Fibroblast of peridontal ligament (primary cell): ENCODE data around the gene RAPH1.
A peak's percentile ranks its signal among the peaks of the same experiment; 100 is the strongest.
"Not testable (repeated sequence)": the region's sequence is repeated elsewhere in the genome, so short reads cannot be mapped to it uniquely, and the experiment has no call there.

Source experiments
- DNase-seq: peaks from one replicate; pipeline ENCODE4 v3.0.0-alpha.2; 2010; ENCODE audit errors: extremely low read depth

RAPH1 gene

DNA sequence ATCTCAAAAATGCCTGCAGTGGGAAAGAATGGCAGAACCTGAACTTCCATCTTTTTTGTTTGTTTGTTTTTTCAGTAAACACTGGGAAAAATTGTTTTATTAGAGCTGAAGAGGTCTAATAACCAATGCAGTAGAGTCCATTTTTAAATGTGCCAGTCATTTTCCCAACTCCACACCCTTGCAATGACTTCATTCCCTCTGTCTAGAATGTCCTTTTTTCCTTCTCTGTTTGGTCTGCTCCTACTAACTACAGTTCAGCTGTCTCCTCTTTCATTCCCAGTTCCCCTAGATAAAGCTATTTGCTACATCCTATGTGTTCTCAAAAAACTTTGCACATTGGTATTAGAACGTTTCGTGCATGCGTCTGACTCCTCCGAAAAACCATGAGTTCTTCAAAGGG, 9.3 kb upstream of the RAPH1 start:
- DNase-seq: no peak

DNA sequence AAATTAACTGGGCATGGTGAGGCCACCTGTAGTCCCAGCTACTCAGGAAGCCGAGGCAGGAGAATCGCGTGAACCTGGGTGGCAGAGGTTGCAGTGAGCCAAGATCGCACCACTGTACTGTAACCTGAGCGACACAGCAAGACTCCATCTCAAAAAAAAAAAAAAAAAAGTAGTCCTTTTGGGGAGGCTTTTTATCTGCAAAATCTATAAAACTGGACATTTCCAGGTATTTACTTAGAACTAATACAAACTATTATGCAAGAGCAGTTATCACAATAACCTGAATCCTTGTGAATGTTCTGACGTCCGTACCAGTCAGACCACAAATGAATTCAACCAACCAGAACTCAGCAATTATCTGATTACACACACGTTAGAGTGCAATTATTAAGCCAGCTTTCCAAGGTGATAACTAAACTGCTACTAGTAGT, 8.8 kb upstream of the RAPH1 start:
- DNase-seq: no peak

DNA sequence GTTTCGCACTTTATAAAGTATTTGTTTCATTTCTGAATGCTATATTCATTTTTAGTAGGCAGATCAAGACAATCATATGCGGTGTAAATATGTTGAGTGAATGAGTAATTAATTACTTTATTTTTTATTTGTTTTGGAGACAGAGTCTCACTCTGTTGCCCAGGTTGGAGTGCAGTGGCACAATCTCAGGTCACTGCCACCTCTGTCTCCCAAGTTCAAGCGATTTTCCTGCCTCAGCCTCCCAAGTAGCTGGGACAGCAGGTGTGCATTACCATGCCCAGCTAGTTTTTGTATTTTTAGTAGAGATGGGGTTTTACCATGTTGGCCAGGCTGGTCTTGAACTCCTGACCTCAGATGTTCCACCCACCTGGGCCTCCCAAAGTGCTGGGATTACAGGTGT, 5.5 kb upstream of the RAPH1 start:
- DNase-seq: not testable (repeated sequence)

DNA sequence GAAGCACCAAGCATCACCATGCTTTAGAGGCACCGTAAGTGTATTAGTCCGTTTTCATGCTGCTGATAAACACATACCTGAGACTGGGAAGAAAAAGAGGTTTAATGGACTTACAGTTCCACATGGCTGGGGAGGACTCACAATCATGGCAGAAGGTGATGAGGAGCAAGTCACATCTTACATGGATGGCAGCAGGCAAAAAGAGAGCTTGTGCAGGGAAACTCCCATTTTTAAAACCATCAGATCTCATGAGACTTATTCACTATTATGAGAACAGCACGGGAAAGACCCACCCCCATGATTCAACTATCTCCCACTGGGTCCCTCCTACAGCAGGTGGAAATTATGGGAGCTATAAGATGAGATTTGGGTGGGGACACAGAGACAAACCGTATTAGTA, 3.1 kb upstream of the RAPH1 start:
- not testable (repeated sequence) for DNase-seq

DNA sequence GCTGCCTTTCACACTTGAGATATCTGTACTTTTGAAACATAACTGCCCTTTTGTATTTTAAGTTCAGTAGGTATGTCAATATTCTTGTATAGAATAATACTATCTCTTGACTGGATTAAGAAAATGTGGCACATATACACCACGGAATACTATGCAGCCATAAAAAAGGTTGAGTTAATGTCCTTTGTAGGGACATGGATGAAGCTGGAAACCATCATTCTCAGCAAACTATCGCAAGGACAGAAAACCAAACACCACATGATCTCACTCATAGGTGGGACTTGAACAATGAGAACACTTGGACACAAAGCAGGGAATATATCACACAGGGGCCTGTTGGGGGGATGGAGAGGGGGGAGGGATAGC, 1.5 kb upstream of the RAPH1 start:
- DNase-seq: not testable (repeated sequence)

DNA sequence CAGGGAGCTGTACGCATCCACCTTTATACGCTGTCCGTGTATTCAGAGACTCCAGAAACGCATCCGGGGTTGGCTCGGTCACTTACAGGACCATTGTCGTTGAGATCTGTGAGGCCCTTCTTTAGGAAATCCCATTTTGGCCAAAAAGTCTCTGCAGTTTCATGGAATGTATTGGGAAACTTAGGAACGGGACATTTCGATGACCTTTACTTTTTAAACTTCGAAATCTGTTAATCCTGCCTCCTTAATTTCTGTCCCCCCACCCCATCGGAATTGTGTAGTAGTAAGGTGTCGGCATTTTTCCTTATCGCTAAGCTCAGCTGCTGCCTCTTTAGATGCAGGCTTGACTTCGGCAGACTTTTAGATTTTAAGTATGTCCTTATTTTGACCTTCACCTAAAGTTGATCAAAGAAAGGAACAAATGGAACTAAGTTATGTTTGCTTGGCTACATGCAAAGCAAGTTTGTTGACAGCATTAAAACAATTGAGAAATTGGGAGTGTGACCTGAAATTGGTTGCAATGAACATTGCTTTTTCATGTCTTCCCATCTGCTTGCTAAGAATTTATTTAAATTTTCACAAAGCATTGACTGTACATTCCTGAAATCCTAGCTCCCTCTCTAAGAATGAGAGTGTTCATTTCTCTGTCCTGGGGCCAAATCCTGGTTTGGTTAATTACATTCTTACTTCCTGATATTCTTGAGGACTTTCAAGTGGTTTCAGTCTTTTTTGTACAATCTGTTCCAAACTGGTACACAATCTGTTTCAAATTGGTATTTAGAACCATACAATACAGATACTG, 884 bp upstream of the RAPH1 start:
- peak; percentile 76 for DNase-seq

DNA sequence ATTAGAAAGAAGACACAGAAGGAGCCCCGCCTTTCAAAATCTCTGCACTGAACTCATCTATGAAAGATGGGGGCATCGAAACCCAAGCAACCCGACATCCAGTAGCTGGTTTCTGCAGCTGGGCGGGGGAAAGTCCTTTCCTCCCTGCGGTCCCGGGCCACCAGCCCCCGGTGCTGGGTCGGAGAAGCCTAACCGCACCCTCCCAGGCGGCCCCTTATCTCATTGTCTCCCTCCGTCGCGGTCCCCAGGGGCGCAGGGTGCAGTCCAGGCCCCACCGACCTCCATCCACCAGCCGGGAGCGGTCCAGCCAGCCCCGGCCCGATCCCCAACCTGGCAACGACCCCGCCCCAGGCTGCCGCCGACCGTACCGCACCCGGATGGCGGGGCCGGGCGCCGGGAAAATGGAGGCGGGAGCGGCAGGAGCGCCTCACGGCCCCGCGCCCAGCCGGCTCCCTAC, 452 bp downstream of the RAPH1 start:
- peak; percentile 30 for DNase-seq

DNA sequence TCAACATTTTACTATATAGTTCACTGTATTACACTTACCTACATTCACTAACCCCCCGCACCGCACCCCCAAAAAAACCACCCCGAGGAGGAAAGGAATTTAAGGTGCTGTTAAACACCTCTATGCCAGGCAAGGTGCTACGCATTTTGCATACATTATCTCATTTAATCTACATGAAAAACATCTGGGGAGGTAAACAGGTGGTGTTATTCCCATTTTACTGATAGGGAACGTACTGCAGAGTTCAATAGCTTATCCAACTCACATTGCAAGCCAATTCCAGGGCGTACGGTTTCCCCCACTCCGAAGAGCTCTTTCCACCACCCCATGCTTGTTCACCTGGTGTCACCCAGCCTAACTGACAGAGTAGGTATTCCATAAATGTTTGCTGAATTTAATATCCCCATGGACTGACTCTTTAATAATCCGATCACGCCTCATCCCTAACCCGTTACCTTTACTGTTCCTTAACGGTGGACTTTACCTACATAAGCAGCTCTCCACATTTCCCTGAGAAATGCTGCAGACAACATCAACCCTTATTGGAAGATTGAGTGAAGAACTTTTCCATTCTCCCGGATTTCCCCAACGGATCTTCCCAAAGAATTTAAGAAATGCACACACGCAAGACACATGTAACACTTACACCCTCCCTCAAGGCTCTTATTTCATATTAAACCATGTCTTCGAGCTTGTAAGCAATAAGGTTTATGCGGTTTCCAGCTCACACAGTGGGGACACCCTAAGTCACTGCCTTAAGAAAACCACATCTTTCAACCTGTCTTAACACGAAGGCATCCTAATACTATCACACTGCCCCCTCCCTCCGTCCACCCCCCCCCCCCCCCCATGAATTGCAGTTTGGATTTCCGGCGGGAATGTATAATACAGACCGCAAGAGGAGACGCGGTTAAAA, 1.2 kb downstream of the RAPH1 start:
- peak; percentile 89 for DNase-seq

DNA sequence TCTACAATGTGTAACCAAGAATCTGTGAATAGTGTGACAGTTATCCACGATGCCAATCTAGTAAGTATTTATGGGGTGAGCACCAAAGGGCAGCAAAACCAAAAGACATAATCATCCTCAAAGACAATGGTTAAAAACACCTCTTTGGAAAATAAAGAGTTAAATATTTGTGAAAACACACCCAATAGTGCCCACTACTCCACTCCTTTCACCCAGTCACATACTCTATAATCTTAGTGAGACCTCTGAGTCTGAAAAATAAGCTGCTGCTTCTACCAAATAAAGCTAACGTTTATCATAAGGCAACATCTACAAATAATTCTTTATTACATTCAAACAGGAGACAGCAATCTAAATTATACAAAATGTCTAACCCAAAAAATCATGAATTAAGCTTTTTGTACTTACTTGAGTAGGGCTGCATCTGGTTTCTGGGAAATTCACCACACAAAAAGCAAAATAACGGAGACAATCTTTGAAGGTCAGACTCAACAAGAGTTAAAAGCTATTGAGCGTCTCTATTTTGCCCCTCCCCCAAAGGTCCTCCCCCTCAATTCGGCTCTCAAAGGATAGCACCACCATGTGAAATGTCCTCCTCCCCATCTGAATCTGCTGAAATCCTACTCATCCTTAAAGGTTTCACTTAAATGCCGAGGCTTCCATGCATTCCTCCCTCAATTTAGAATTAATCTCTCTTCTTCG, 2.0 kb downstream of the RAPH1 start:
- DNase-seq: peak; percentile 68

DNA sequence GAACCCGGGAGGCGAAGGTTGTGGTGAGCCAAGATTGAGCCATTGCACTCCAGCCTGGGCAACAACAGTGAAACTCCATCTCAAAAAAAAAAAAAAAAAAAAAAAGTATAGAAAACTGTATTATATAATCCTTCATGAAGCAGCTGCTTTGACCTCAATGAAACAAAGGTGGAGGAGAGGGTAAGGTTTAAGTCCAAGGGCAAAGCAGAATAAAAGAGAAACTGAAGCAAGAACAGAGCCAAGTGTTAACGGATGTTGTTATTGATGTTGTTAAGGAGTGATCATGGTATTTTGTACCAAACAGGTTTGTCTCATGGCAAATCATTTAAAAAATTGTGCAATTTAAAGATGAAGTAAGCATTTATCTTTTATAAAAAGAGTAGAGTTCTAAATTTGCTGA, 7.4 kb downstream of the RAPH1 start:
- DNase-seq: peak; percentile 8

DNA sequence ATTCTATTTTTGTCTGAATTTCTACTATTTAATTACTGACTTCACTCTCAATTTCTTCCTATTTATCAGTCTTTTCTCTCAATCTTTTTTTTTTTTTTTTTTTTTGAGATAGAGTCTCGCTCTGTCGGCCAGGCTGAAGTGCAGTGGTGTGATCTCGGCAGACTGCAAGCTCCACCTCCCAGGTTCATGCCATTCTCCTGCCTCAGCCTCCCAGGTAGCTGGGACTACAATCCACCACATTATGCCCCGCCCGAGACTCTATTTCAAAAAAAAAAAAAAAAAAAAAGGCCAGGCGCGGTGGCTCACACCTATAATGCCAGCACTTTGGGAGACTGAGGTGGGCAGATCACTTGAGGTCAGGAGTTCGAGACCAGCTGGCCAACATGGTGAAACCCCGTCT, 21.8 kb downstream of the RAPH1 start:
- not testable (repeated sequence) for DNase-seq

DNA sequence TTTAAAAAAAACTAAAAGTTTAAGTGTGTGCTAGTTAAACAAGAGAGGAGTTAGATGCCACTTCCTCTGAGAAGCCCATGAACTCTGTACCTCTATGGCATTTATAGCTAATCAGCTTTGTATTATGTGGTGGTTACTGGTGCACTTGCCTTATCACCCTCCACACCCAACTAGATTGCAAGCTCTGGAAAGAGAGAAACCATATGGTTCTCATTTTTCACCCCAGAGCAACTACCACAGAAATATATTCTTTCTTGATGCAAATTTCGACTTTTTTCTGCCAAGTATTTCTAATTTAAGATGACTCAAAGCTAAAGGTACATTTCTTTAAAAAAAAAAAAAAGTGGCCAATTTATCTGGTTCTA, 24.2 kb downstream of the RAPH1 start:
- DNase-seq: peak; percentile 72

DNA sequence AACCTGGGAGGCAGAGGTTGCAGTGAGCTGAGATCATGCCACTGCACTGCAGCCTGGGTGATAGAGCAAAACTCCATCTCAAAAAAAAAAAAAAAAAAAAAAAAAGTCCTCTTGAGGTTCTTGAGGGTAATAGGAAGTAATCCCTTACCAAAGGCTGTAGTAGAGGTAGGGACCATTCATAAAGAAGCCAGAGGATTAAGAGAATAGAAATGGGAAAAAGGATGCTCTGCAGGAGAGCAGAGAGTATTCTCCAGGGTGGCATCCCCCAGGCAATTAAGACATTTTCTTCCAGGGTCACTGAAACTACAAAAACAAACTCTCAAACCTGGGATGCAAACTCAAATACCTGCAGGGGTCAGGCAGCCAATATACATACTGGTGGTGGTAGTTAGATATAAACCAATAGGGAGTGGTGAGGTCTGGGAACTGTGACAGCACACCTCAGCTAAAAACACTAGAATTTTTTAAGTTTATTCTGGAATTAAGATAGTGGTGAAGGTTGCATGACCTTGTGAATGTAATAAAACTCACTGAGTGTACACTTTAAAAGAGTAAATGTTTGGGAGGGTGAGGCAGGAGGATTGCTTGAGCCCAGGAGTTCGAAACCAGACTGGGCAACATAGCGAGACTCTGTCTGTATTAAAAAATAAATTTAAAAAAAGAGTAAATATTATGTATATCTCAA, 24.7 kb downstream of the RAPH1 start:
- no peak for DNase-seq

DNA sequence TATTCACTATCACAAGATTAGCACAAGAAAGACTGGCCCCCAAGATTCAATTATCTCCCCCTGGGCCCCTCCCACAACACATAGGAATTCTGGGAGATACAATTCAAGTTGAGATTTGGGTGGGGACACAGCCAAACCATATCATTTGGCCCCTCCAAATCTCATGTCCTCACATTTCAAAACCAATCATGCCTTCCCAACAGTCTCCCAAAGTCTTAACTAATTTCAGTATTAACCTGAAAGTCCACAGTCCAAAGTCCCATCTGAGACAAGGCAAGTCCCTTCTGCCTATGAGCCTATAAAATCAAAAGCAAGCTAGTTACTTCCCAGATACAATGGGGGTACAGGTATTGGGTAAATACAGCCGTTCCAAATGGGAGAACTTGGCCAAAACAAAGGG, 31.6 kb downstream of the RAPH1 start:
- DNase-seq: not testable (repeated sequence)

DNA sequence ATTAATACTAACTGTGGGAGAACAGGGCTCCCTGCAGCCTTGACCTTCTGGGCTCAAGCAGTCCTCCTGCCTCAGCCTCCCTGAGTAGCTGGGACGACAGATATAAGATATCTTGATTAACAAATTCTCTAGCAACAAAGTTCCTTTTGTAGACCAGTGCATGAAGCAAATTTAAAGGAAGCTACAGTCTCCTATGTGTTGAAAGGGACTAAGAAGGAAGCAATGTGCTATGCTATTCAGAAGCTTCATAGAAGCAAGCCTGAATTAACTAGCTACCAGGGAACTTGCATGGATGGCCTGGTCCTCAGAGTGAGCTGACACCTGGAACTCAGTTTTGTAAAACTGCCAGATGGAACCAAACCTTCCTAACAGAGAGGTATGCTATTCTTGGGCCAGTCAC, 33.2 kb downstream of the RAPH1 start:
- DNase-seq: no peak

DNA sequence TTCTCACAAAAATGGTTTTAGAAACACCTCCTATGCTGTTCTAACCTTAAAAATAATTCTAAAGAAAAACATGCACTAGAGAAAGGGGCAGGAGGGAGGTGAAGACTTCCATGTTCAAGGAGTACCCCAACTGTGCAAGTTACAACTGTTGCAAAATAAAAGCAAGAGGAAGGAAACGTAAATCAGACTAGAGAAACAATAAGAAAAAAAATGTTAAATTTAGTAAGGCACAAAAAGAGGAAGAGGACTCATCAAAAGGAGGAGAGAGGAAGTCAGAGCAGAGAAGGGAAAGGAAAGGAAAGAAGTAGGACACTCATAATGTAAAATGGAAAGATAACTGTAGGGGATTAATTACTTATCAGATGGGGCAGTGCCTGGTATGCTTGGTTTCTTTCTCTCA, 34.1 kb downstream of the RAPH1 start:
- no peak for DNase-seq

DNA sequence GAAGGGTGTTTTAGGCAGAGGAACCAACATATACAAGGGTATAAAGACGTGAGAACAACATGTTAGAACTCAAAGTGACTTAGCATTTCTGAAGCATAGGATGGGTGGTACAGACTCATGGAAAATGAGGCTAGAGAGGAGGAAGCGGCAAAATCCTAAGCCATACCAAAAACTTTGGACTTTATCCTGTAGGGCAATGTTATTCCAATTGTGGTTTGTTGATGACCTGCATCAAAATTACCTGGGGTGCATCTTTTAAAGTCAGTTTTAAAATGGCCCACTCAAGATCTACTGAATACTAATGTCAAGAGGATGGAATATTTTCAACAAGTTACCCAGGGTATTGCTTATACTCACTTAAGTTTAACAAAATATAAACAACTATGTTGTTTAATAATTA, 34.8 kb downstream of the RAPH1 start:
- no peak for DNase-seq

DNA sequence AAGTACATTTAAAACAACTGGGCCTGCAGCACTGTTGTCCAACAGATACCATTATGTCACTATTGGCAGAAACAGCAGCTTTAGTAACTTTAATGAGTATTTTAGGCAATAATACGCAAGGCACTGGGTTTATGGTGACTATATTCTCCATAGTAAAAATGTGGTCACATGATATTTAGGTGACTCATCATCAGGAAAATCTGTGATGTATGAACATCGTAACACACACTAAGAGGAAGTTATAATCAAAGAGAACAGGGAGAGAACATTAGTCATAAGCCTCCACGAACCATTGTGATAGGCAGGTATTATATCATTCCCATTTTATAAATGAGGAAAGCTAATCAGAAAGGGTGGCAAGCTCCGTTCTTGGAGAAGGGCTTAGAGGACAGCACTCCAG, 36.9 kb downstream of the RAPH1 start:
- DNase-seq: peak; percentile 77

DNA sequence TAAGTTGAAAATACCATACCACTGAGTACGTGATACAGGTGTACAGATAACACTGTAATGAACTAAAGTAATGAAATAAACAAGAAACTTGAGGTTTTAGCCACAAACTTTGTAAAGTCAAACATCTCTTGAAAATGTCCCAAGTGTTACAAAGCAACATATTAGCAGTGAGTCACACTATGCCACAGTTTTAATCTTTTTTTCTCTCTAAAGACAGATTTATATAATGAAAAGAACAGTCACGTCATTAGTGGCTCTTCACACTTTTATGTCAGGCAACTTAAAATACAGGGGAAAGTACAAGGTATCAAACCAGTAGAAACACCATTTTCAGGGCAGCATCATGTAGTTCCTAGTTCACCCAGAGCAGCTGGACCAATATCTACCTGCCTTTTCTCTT, 42.1 kb downstream of the RAPH1 start:
- DNase-seq: peak; percentile 22

DNA sequence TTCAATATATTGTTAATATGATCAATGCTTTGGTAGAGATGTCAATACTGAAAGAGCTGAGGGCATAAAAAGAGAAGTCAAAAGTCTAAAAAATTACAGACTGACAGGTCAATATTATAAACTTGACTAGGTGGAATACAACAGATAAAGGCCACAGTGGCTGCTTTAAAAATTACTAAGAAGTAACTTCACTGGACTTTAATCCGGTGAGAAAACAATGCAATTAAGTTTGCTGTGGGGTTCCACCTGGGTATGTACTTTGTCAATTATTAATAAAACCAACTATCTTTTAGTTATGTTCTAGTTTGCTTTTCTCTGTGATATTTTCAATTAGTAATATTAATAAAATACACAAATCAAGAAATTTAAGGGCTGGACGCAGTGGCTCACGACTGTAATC, 44.7 kb downstream of the RAPH1 start:
- DNase-seq: no peak

DNA sequence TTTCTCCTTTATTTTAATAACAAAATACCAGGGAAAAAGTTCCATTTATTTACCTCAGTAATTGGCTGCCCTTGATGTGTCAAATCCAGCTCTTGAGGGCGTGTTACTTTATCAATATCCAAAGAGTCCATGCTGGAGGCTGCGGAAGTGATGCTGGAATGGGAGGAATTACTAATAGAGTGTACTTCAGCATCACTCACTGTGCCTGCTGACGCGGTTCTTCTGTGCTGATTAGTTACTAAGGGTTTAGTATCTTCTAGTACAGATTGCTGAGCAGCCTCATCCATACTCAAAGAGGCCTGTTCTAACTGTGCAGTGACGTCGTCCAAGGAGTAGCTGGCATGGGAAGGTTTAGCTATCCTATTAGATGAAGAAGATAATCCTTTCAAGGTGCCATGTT, 45.6 kb downstream of the RAPH1 start:
- DNase-seq: no peak
